Upper lobe of left lung (tissue), 6 donors: ENCODE measurements around the gene CAV1. TPM values are rescaled to one million over a fixed set of nuclear protein-coding genes. Genes with fewer than 3 reads are reported as not detected.

ENCODE experiments used
- ATAC-seq, 2 donors: fragments of 200-7000 bp; cut with Tn5 transposase; one replicate each; pipeline ENCODE4 v1.9.1; 2022; ENCODE audit warnings: mild to moderate bottlenecking in 2 of 2, moderate library complexity in 2 of 2; ENCODE audit not compliant: low FRiP score in 2 of 2
- DNase-seq, 2 donors: peaks; one replicate each; pipeline ENCODE4 v3.0.0-alpha.2; 2019 to 2020
- H3K27ac ChIP-seq, 4 donors: fragments of 200-600 bp; sonication (generic); one replicate each; pipeline ENCODE4 v1.5.1; 2016 to 2019
- H3K27me3 ChIP-seq, 4 donors: fragments of 200-600 bp; sonication (generic); one replicate each; pipeline ENCODE4 v1.5.1; 2017 to 2019
- H3K36me3 ChIP-seq, 4 donors: fragments of 200-600 bp; sonication (generic); one replicate each; pipeline ENCODE4 v1.5.1; 2016 to 2019
- H3K4me1 ChIP-seq, 4 donors: fragments of 200-600 bp; sonication (generic); one replicate each; pipeline ENCODE4 v1.5.1; 2018 to 2019
- H3K4me3 ChIP-seq, 4 donors: fragments of 200-600 bp; sonication (generic); one replicate each; pipeline ENCODE4 v1.5.1; 2017 to 2019; ENCODE audit warnings: mild to moderate bottlenecking in 2 of 4, moderate library complexity in 1 of 4
- H3K9me3 ChIP-seq, 4 donors: fragments of 200-600 bp; sonication (generic); one replicate each; pipeline ENCODE4 v1.5.1; 2018 to 2019
- EP300 ChIP-seq, 4 donors: sonication (generic); formaldehyde crosslinking; IDR thresholded peaks; one replicate each; pipeline ENCODE4 v1.5.1; 2017; ENCODE audit warnings: antibody characterized with exemption in 4 of 4, control low read depth in 2 of 4
- POLR2A ChIP-seq, 4 donors: fragments of 450-650 bp; IDR thresholded peaks; one replicate each; pipeline ENCODE4 v1.5.1; 2016 to 2017; ENCODE audit warnings: antibody characterized with exemption in 4 of 4, mild to moderate bottlenecking in 2 of 4
- POLR2AphosphoS5 ChIP-seq, 2 donors: sonication (generic); formaldehyde crosslinking; IDR thresholded peaks; one replicate each; pipeline ENCODE4 v1.5.1; 2017; ENCODE audit warnings: antibody characterized with exemption in 2 of 2
- WGBS, 2 donors: methylation state at CpG; one replicate each; pipeline ENCODE4 v1.1.5; 2017 to 2018; 5-methylcytosine and 5-hydroxymethylcytosine counted together
- total RNA-seq, 6 donors: library from RNA; depleted of rRNA in 4 of 6; stranded (reverse); fragments of >200 nt in 4 of 6; gene quantifications; one replicate each; pipeline versions ENCODE4 v1.1.0 to v1.2.1, GENCODE V29; 2016 to 2021
- TF ChIP-seq, protein P1 (sequence below), 6 experiments: fragments of 450-650 bp in 4 of 6; fragments of 200-600 bp in 2 of 6; sonication (generic) in 2 of 6; IDR thresholded peaks; one replicate each; pipeline ENCODE4 v1.5.1; 2016 to 2019; ENCODE audit warnings: antibody characterized with exemption in 6 of 6
- donor health status: DM: no; HTN: no; CAD: no; lungs with moderate emphysema.
- donor health status: DM: no; HTN: yes; CAD: no; lungs with severe emphysema.

CAV1 gene
- total RNA-seq, 6 donors from 2014 or later = 207 to 951 (median 552) TPM

GRCh38 chr7:116598861-116599260 is 74.0 kb downstream of the CAV1 start:
- no peak for TF ChIP-seq POLR2AphosphoS5 (IDR thresholded peaks at IDR 0.05)
- no peak for TF ChIP-seq EP300 (IDR thresholded peaks at IDR 0.05)
- TF ChIP-seq POLR2A (IDR thresholded peaks at IDR 0.05) = no peak
- TF ChIP-seq, protein P1, sequence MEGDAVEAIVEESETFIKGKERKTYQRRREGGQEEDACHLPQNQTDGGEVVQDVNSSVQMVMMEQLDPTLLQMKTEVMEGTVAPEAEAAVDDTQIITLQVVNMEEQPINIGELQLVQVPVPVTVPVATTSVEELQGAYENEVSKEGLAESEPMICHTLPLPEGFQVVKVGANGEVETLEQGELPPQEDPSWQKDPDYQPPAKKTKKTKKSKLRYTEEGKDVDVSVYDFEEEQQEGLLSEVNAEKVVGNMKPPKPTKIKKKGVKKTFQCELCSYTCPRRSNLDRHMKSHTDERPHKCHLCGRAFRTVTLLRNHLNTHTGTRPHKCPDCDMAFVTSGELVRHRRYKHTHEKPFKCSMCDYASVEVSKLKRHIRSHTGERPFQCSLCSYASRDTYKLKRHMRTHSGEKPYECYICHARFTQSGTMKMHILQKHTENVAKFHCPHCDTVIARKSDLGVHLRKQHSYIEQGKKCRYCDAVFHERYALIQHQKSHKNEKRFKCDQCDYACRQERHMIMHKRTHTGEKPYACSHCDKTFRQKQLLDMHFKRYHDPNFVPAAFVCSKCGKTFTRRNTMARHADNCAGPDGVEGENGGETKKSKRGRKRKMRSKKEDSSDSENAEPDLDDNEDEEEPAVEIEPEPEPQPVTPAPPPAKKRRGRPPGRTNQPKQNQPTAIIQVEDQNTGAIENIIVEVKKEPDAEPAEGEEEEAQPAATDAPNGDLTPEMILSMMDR (IDR thresholded peaks at IDR 0.05) = no peak
- ATAC-seq (no peak), DNase-seq (no peak)
- Histone ChIP-seq H3K27ac (no peak overlapping the region), H3K4me3 (no peak overlapping the region), H3K4me1 (no peaks in the 10 kb centered on the region), H3K27me3 (no peaks in the 10 kb centered on the region), H3K36me3 (no peaks in the 10 kb centered on the region), H3K9me3 (no peaks in the 10 kb centered on the region)
- 90% methylated on average over 3 of the region's 3 CpGs for WGBS, 2 donors

DNA sequence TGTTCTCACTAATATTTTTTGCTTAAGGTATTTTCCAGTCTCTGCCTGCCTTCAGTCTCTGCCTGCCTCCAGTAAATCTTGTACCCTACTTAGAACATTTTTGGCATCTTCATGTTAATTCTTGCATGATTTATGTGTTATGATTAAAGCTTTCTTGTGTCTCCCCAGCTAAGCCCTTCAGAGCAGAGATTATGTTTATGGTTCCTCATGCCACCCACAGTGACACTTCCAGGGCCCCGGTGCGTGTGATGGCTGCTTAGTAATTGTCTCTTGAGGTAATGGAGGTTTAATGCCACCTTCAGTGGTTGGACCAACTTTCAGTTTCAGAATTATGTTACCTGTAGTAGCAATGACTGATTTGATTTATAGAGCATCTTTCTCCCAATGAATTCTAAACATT is 76.6 kb downstream of the CAV1 start:
- ATAC-seq (no peak), DNase-seq (no peak)
- Histone ChIP-seq H3K4me1 (no peaks in the 10 kb centered on the region), H3K27me3 (no peaks in the 10 kb centered on the region), H3K4me3 (no peak overlapping the region), H3K27ac (no peak overlapping the region), H3K9me3 (no peaks in the 10 kb centered on the region), H3K36me3 (no peaks in the 10 kb centered on the region)
- 62 to 68% methylated on average over 2 of the region's 2 CpGs for WGBS, 2 donors
- TF ChIP-seq POLR2A (IDR thresholded peaks at IDR 0.05) (no peak), POLR2AphosphoS5 (IDR thresholded peaks at IDR 0.05) (no peak), EP300 (IDR thresholded peaks at IDR 0.05) (no peak)
- TF ChIP-seq, protein P1 (IDR thresholded peaks at IDR 0.05) = no peak

DNA sequence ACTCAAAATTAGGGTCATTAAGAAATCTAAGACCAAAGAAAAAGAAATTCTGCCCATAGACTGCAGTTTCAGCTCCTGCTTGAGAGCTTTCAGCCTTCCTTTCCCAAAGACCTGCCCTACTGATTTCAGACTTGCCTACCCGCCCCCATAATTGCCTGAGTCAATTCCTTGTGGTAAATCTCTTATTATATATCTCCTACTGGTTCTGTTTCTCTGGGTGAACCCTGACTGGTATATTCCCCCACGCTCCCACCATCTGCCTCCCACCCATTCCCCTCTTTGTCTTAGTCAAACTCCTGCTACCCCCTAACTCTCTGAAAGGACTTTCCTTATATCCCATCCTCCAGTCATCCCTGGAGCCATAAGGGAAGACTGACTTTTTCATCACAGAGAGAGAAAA is 82.5 kb downstream of the CAV1 start:
- H3K27ac ChIP-seq = no peak overlapping the region
- ATAC-seq = no peak
- TF ChIP-seq EP300 (IDR thresholded peaks at IDR 0.05) (no peak), POLR2AphosphoS5 (IDR thresholded peaks at IDR 0.05) (no peak), POLR2A (IDR thresholded peaks at IDR 0.05) (no peak)
- TF ChIP-seq, protein P1 (IDR thresholded peaks at IDR 0.05) = no peak
- H3K9me3 ChIP-seq = no peaks in the 10 kb centered on the region
- no peaks in the 10 kb centered on the region for H3K4me1 ChIP-seq
- 88 to 95% methylated on average over 2 of the region's 2 CpGs for WGBS, 2 donors
- no peaks in the 10 kb centered on the region for H3K36me3 ChIP-seq
- H3K27me3 ChIP-seq = no peaks in the 10 kb centered on the region
- no peak for DNase-seq
- H3K4me3 ChIP-seq = no peak overlapping the region

DNA sequence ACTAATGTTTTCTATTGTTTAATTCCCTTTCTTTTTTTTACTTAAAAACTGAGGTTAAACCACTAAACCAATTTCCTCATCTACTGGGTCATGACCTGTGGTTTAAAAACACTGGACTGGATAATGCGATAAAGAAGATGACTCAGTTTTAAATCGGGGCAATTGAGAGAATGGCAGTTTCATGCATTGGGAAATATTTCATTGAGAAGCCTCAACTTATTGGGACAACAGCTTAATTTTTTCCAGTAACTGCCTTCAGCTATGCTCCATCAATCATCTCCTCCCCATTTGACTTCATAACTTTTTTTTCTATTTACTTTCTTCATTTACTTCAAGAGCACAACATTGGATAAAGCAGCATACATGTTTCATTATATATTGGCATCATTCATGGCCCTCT is 85.4 kb downstream of the CAV1 start:
- peaks cover 0 to 7% (median 4%) of the 10 kb centered on the region in 4 donors for H3K4me1 ChIP-seq
- ATAC-seq = no peak
- H3K4me3 ChIP-seq = no peak overlapping the region
- no peaks in the 10 kb centered on the region for H3K9me3 ChIP-seq
- no peaks in the 10 kb centered on the region for H3K36me3 ChIP-seq
- TF ChIP-seq POLR2A (IDR thresholded peaks at IDR 0.05) (no peak), EP300 (IDR thresholded peaks at IDR 0.05) (no peak), POLR2AphosphoS5 (IDR thresholded peaks at IDR 0.05) (no peak)
- TF ChIP-seq, protein P1 (IDR thresholded peaks at IDR 0.05) = no peak
- H3K27ac ChIP-seq = no peak overlapping the region
- no peaks in the 10 kb centered on the region for H3K27me3 ChIP-seq
- WGBS, 2 donors = 43 to 65% methylated on average over 2 of the region's 2 CpGs
- no peak for DNase-seq

- Histone ChIP-seq H3K27me3 (no peaks in the 10 kb centered on the region), H3K9me3 (no peaks in the 10 kb centered on the region), H3K36me3 (no peaks in the 10 kb centered on the region), H3K4me3 (no peak overlapping the region), H3K4me1 (peaks cover 0 to 7% (median 4%) of the 10 kb centered on the region in 4 donors), H3K27ac (no peak overlapping the region)
- TF ChIP-seq POLR2A (IDR thresholded peaks at IDR 0.05) (no peak), POLR2AphosphoS5 (IDR thresholded peaks at IDR 0.05) (no peak)
- TF ChIP-seq, protein P1 (IDR thresholded peaks at IDR 0.05) = no peak
- 93 to 95% methylated on average over 2 of the region's 2 CpGs for WGBS, 2 donors
- no peak for DNase-seq
- ATAC-seq = no peak
Measured at GRCh38 chr7:116610721-116611120, 85.9 kb downstream of the CAV1 start.
